Esophagus muscularis mucosa (tissue), 4 donors: ENCODE results near the gene DENND2C. TPM values are rescaled to one million over a fixed set of nuclear protein-coding genes. Genes with fewer than 3 reads are reported as not detected.

ENCODE experiments used
- DNase-seq: peaks from one replicate; pipeline ENCODE4 v3.0.0-alpha.2; 2017; ENCODE audit errors: extremely low spot score
- H3K27ac ChIP-seq, 4 donors: fragments of 200-600 bp; sonication (generic); replicated peaks in 1 of 4; 1 replicate in 3 of 4; 2 replicates in 1 of 4; pipeline ENCODE4 v1.5.1; 2016 to 2019; ENCODE audit warnings: mild to moderate bottlenecking in 1 of 4
- H3K27me3 ChIP-seq, 4 donors: fragments of 200-600 bp; sonication (generic); one replicate each; pipeline versions ENCODE4 v1.5.1 to v1.6.0; 2016 to 2019
- H3K36me3 ChIP-seq, 4 donors: fragments of 200-600 bp; sonication (generic); one replicate each; pipeline ENCODE4 v1.5.1; 2016 to 2019
- H3K4me1 ChIP-seq, 4 donors: fragments of 200-600 bp; sonication (generic); one replicate each; pipeline ENCODE4 v1.5.1; 2016 to 2019
- H3K4me3 ChIP-seq, 4 donors: fragments of 200-600 bp; sonication (generic); 1 replicate in 2 of 4; 2 replicates in 2 of 4; pipeline ENCODE4 v1.5.1; 2016 to 2019; ENCODE audit warnings: mild to moderate bottlenecking in 4 of 4, moderate library complexity in 1 of 4
- H3K9me3 ChIP-seq, 4 donors: fragments of 200-600 bp; sonication (generic); 1 replicate in 3 of 4; 2 replicates in 1 of 4; pipeline ENCODE4 v1.5.1; 2016 to 2019
- CTCF ChIP-seq, 3 experiments: fragments of 200-600 bp in 2 of 3; fragments of 450-650 bp in 1 of 3; sonication (generic) in 2 of 3; IDR thresholded peaks; one replicate each; pipeline ENCODE4 v1.5.1; 2017 to 2019; ENCODE audit warnings: antibody characterized with exemption in 3 of 3, mild to moderate bottlenecking in 2 of 3, moderate library complexity in 1 of 3
- EP300 ChIP-seq: sonication (generic); formaldehyde crosslinking; IDR thresholded peaks from one replicate; pipeline ENCODE4 v1.6.1; 2017; ENCODE audit warnings: antibody characterized with exemption
- POLR2A ChIP-seq: fragments of 450-650 bp; IDR thresholded peaks from one replicate; pipeline ENCODE4 v1.6.1; 2017; ENCODE audit warnings: antibody characterized with exemption, moderate library complexity, mild to moderate bottlenecking, low read depth
- POLR2AphosphoS5 ChIP-seq, 2 donors: sonication (generic); formaldehyde crosslinking; IDR thresholded peaks; one replicate each; pipeline ENCODE4 v1.6.1; 2017; ENCODE audit warnings: antibody characterized with exemption in 2 of 2
- WGBS: methylation state at CpG from one replicate; pipeline ENCODE4 v1.1.5; 2018; 5-methylcytosine and 5-hydroxymethylcytosine counted together
- intact Hi-C: fragments of 100-400 bp; cut with DNase I; formaldehyde crosslinking; loops from one replicate; pipeline ENCODE4 v1.15.1; 2023
- total RNA-seq, 4 donors: library from RNA; depleted of rRNA; stranded (reverse); fragments of >200 nt; gene quantifications; one replicate each; pipeline versions ENCODE4 v1.1.0 to v1.2.1, GENCODE V29; 2016

DENND2C gene
- total RNA-seq, 4 donors from 2014 or later = 1.2 to 2.5 (median 2.0) TPM

DNA sequence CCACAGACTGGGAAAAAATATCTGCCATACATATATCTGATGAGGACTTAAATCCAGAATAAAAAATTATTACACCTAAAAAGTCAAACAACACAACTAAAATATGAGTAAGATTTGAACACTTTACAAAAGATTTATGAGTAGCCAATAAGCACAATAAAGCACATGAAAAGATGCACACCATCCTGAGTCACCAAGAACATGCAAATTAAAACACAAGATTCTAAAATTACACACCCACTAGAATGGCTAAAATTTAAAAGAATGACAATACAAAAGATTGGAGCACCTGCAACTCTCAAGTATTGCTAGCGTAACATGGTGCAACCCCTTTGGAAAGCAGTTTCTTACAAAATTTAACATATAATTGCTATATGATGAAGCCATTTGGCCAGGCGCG is 30.9 kb downstream of the DENND2C start:
- Histone ChIP-seq H3K36me3 (no peaks in the 10 kb centered on the region), H3K27me3 (no peaks in the 10 kb centered on the region), H3K9me3 (no peaks in the 10 kb centered on the region), H3K4me3 (no peak overlapping the region), H3K4me1 (no peaks in the 10 kb centered on the region), H3K27ac (no peak overlapping the region)
- TF ChIP-seq POLR2AphosphoS5 (IDR thresholded peaks at IDR 0.05) (no peak), CTCF (IDR thresholded peaks at IDR 0.05) (no peak), EP300 (no peak), POLR2A (no peak)
- WGBS = 83% methylated on average over 3 of the region's 3 CpGs
- intact Hi-C loops = no loop called here
- no peak for DNase-seq

GRCh38 chr1:114632427-114632826 is 37.4 kb downstream of the DENND2C start:
- Histone ChIP-seq H3K36me3 (no peaks in the 10 kb centered on the region), H3K4me1 (no peaks in the 10 kb centered on the region), H3K27me3 (no peaks in the 10 kb centered on the region), H3K9me3 (no peaks in the 10 kb centered on the region), H3K27ac (no peak overlapping the region), H3K4me3 (no peak overlapping the region)
- intact Hi-C loops = no loop called here
- no peak for DNase-seq
- TF ChIP-seq POLR2AphosphoS5 (IDR thresholded peaks at IDR 0.05) (no peak), CTCF (IDR thresholded peaks at IDR 0.05) (no peak), POLR2A (no peak)

GRCh38 chr1:114627107-114627506 is 42.7 kb downstream of the DENND2C start:
- TF ChIP-seq CTCF (IDR thresholded peaks at IDR 0.05) (no peak), EP300 (no peak), POLR2AphosphoS5 (IDR thresholded peaks at IDR 0.05) (no peak), POLR2A (no peak)
- H3K9me3 ChIP-seq = no peaks in the 10 kb centered on the region
- WGBS = 46% methylated on average over 2 of the region's 2 CpGs
- no peaks in the 10 kb centered on the region for H3K27me3 ChIP-seq
- H3K4me3 ChIP-seq = no peak overlapping the region
- DNase-seq = no peak
- no peak overlapping the region for H3K27ac ChIP-seq
- H3K4me1 ChIP-seq = no peaks in the 10 kb centered on the region
- intact Hi-C loops = no loop called here
- peaks cover 0 to 3% (median 1%) of the 10 kb centered on the region in 4 donors for H3K36me3 ChIP-seq

DNA sequence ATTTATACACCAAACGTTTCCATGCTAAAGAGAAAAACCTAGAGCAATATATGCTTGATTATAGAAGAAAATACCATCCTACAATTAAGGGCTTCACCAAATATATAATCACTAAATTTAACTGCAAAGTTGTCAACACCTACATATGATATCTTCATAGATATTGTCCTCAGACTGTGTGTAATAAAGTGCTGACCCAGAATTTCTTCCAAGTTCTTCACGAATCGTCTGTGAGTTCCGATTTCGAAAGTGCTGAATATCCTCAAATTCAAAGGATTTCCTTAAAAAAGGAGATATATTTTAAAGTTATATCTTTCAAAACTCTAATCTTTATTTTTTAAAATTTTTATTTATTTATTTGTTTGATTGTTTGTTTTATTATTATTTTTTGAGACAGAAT is 46.5 kb downstream of the DENND2C start:
- Histone ChIP-seq H3K4me1 (peaks cover 0 to 8% (median 0%) of the 10 kb centered on the region in 4 donors), H3K36me3 (peaks cover 0 to 19% (median 4%) of the 10 kb centered on the region in 4 donors), H3K27ac (no peak overlapping the region), H3K4me3 (no peak overlapping the region), H3K27me3 (no peaks in the 10 kb centered on the region), H3K9me3 (no peaks in the 10 kb centered on the region)
- WGBS = 91% methylated on average over 5 of the region's 5 CpGs
- DNase-seq = no peak
- TF ChIP-seq POLR2AphosphoS5 (IDR thresholded peaks at IDR 0.05) (no peak), EP300 (no peak), POLR2A (no peak)
- intact Hi-C loops = no loop called here

DNA sequence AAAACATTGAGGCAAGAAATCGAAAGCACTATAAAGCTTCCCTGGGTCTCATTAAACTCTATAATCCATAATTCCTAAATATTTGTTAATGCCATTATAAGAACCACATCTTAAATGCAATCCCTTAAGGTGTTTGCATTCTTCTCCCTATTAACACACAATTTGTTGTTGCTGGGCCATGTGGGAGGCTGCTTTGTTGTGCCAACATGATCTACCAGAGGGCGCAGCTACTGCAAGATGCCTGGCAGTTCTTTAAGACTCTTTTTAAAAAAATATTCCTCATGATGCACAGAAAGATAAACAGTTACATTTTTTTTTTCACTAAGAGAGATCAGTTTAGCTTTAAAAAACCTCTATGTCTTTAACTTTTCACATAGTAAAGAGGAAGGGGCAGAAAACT is 49.4 kb downstream of the DENND2C start:
- no peak for DNase-seq
- peaks cover 0 to 39% (median 17%) of the 10 kb centered on the region in 4 donors for H3K36me3 ChIP-seq
- H3K27ac ChIP-seq = no peak overlapping the region
- no peaks in the 10 kb centered on the region for H3K9me3 ChIP-seq
- TF ChIP-seq EP300 = no peak
- no peak for TF ChIP-seq CTCF (IDR thresholded peaks at IDR 0.05)
- no peak for TF ChIP-seq POLR2AphosphoS5 (IDR thresholded peaks at IDR 0.05)
- TF ChIP-seq POLR2A = no peak
- intact Hi-C loops = no loop called here
- no peaks in the 10 kb centered on the region for H3K27me3 ChIP-seq
- H3K4me3 ChIP-seq = no peak overlapping the region
- WGBS = 85% methylated on average over 2 of the region's 2 CpGs
- H3K4me1 ChIP-seq = peaks cover 0 to 8% (median 0%) of the 10 kb centered on the region in 4 donors
